H1 (cell line): ENCODE data around the gene RAD51B. TPM values are rescaled to one million over a fixed set of nuclear protein-coding genes. Genes with fewer than 3 reads are reported as not detected.

Experiments used
- CTCF ChIA-PET: fragments of 300-600 bp; sonication (Branson Sonifier 250); formaldehyde crosslinking; loops from one replicate; lab custom pipeline; 2021; ENCODE audit not compliant: partially characterized antibody; lab: Charles Lee
- POLR2A ChIA-PET: fragments of 300-600 bp; sonication (Branson Sonifier 250); formaldehyde crosslinking; loops from one replicate; lab custom pipeline; 2021; ENCODE audit warnings: inconsistent platforms; ENCODE audit not compliant: partially characterized antibody; lab: Charles Lee
- DNase-seq, 2 experiments: peaks; one replicate each; pipeline versions ENCODE4 v3.0.0 to v3.0.0-alpha.2; 2010 to 2022; ENCODE audit warnings: low spot score in 2 of 2, low read depth in 1 of 2, mixed read lengths in 1 of 2
- FAIRE-seq: peaks from 2 replicates; lab custom pipeline; 2011; peaks lifted over from hg19 to GRCh38; lab: Jason Lieb, UNC
- H2AFZ ChIP-seq: 2 replicates; pipeline ENCODE4 v1.8.1; 2012; ENCODE audit warnings: low read length, inconsistent platforms
- H2AK5ac ChIP-seq: 2 replicates; pipeline ENCODE4 v1.6.1; 2013; ENCODE audit warnings: low read depth, low read length
- H2BK120ac ChIP-seq: replicated peaks from 2 replicates; pipeline ENCODE3; 2013; ENCODE audit warnings: low read depth, low read length, inconsistent platforms
- H2BK12ac ChIP-seq: 2 replicates; pipeline ENCODE4 v1.6.1; 2013; ENCODE audit warnings: low read depth, low read length
- H2BK15ac ChIP-seq: 2 replicates; pipeline ENCODE4 v1.6.1; 2013; ENCODE audit warnings: low read length
- H2BK20ac ChIP-seq: 2 replicates; pipeline ENCODE4 v1.6.1; 2013; ENCODE audit warnings: low read length
- H2BK5ac ChIP-seq: 2 replicates; pipeline ENCODE4 v1.6.1; 2013; ENCODE audit warnings: low read depth, low read length
- H3K14ac ChIP-seq: 2 replicates; pipeline ENCODE4 v1.6.1; 2013; ENCODE audit warnings: inconsistent platforms; ENCODE audit not compliant: insufficient read length
- H3K18ac ChIP-seq: 2 replicates; pipeline ENCODE4 v1.6.1; 2013; ENCODE audit warnings: low read length; ENCODE audit errors: extremely low read depth
- H3K23ac ChIP-seq: 2 replicates; pipeline ENCODE4 v1.6.1; 2013; ENCODE audit warnings: inconsistent platforms; ENCODE audit not compliant: insufficient read length
- H3K23me2 ChIP-seq: 2 replicates; pipeline ENCODE4 v1.6.1; 2013; ENCODE audit warnings: low read depth, low read length
- H3K27ac ChIP-seq: 2 replicates; pipeline ENCODE4 v1.6.1; 2011; ENCODE audit warnings: low read depth, low read length, inconsistent platforms
- H3K27me3 ChIP-seq, 4 experiments: replicated peaks in 1 of 4; 1 replicate in 1 of 4; 2 replicates in 3 of 4; pipeline versions ENCODE4 v1.6.1 to v1.8.1; 2011 to 2013; ENCODE audit warnings: low read length in 3 of 4, mild to moderate bottlenecking in 3 of 4, inconsistent platforms in 2 of 4, mixed read lengths in 2 of 4, moderate library complexity in 1 of 4; ENCODE audit not compliant: control insufficient read depth in 3 of 4, insufficient read depth in 3 of 4; ENCODE audit errors: extremely low read depth in 1 of 4
- H3K36me3 ChIP-seq, 4 experiments: 2 replicates each; pipeline versions ENCODE4 v1.6.1 to v1.8.1; 2011 to 2013; ENCODE audit warnings: mild to moderate bottlenecking in 4 of 4, low read length in 3 of 4, moderate library complexity in 2 of 4, control low read depth in 1 of 4, inconsistent platforms in 1 of 4; ENCODE audit not compliant: insufficient read depth in 4 of 4, control insufficient read depth in 2 of 4
- H3K4ac ChIP-seq: replicated peaks from 2 replicates; pipeline ENCODE3; 2013; ENCODE audit warnings: low read length, low read depth, mixed read lengths, inconsistent platforms; ENCODE audit not compliant: insufficient read length
- H3K4me1 ChIP-seq, 4 experiments: replicated peaks in 1 of 4; 1 replicate in 1 of 4; 2 replicates in 3 of 4; pipeline versions ENCODE4 v1.6.1 to v1.8.1; 2011 to 2013; ENCODE audit warnings: low read length in 3 of 4, inconsistent platforms in 2 of 4, mixed read lengths in 1 of 4; ENCODE audit not compliant: insufficient read depth in 4 of 4, control insufficient read depth in 3 of 4
- H3K4me2 ChIP-seq, 2 experiments: 2 replicates each; pipeline versions ENCODE4 v1.6.1 to v1.8.1; 2011 to 2013; ENCODE audit warnings: low read depth in 2 of 2, low read length in 2 of 2, control low read depth in 1 of 2, inconsistent platforms in 1 of 2, mild to moderate bottlenecking in 1 of 2; ENCODE audit not compliant: insufficient read depth in 1 of 2
- H3K4me3 ChIP-seq, 4 experiments: fragments of 200-600, 300-600 bp in 1 of 4; sonication (generic), shearing (Covaris generic), sonication (Bioruptor Twin) in 1 of 4; 2 replicates each; pipeline versions ENCODE4 v1.5.1 to v1.8.1; 2011 to 2016; ENCODE audit warnings: low read length in 4 of 4, low read depth in 3 of 4, control low read depth in 2 of 4, inconsistent platforms in 2 of 4, mild to moderate bottlenecking in 2 of 4, mixed read lengths in 1 of 4, moderate library complexity in 1 of 4; ENCODE audit not compliant: insufficient read depth in 2 of 4; ENCODE audit errors: extremely low read depth in 1 of 4
- H3K56ac ChIP-seq: replicated peaks from 2 replicates; pipeline ENCODE3; 2013; ENCODE audit warnings: low read depth, mild to moderate bottlenecking, mixed read lengths, low read length, inconsistent platforms; ENCODE audit not compliant: insufficient read length
- H3K79me1 ChIP-seq: 2 replicates; pipeline ENCODE4 v1.6.1; 2013; ENCODE audit warnings: low read depth, low read length, control low read depth
- H3K79me2 ChIP-seq, 2 experiments: 2 replicates each; pipeline versions ENCODE4 v1.6.1 to v1.8.1; 2012 to 2013; ENCODE audit warnings: low read length in 2 of 2, mild to moderate bottlenecking in 2 of 2, inconsistent platforms in 1 of 2; ENCODE audit not compliant: insufficient read depth in 2 of 2, control insufficient read depth in 1 of 2
- H3K9ac ChIP-seq, 4 experiments: replicated peaks in 1 of 4; 1 replicate in 1 of 4; 2 replicates in 3 of 4; pipeline versions ENCODE4 v1.6.1 to v1.8.1; 2011 to 2013; ENCODE audit warnings: low read depth in 3 of 4, low read length in 3 of 4, control low read depth in 2 of 4, mild to moderate bottlenecking in 2 of 4, moderate library complexity in 2 of 4, inconsistent platforms in 1 of 4; ENCODE audit errors: extremely low read depth in 1 of 4
- H3K9me3 ChIP-seq, 2 experiments: 2 replicates each; pipeline versions ENCODE4 v1.6.1 to v1.8.1; 2012 to 2013; ENCODE audit warnings: mild to moderate bottlenecking in 2 of 2, moderate library complexity in 2 of 2, control low read depth in 1 of 2, inconsistent platforms in 1 of 2, low read depth in 1 of 2, low read length in 1 of 2, mixed read lengths in 1 of 2; ENCODE audit not compliant: insufficient read depth in 2 of 2
- H4K20me1 ChIP-seq, 2 experiments: replicated peaks in 1 of 2; 2 replicates each; pipeline versions ENCODE3 to v1.8.1; 2011 to 2013; ENCODE audit warnings: inconsistent platforms in 2 of 2, low read length in 2 of 2, mild to moderate bottlenecking in 1 of 2; ENCODE audit not compliant: insufficient read depth in 2 of 2, control insufficient read depth in 1 of 2
- H4K5ac ChIP-seq: 2 replicates; pipeline ENCODE4 v1.6.1; 2013; ENCODE audit warnings: low read length, low read depth, mixed read lengths, inconsistent platforms; ENCODE audit not compliant: insufficient read length
- H4K8ac ChIP-seq: 2 replicates; pipeline ENCODE4 v1.8.0; 2013; ENCODE audit warnings: mild to moderate bottlenecking, moderate library complexity, low read length, inconsistent platforms; ENCODE audit not compliant: insufficient read depth; ENCODE audit errors: extremely low read depth
- H4K91ac ChIP-seq: replicated peaks from 2 replicates; pipeline ENCODE3; 2013; ENCODE audit warnings: low read length, mixed read lengths, inconsistent platforms; ENCODE audit not compliant: insufficient read length
- CEBPB ChIP-seq: IDR thresholded peaks from 2 replicates; pipeline ENCODE4 v1.6.1; 2012; ENCODE audit warnings: low read depth, low read length
- GTF2F1 ChIP-seq: IDR thresholded peaks from 2 replicates; pipeline ENCODE4 v1.6.1; 2012; ENCODE audit warnings: low read depth, low read length, improper control_type of control experiment, borderline replicate concordance
- RBBP5 ChIP-seq: IDR thresholded peaks from 2 replicates; pipeline ENCODE4 v1.7.1; 2012; ENCODE audit warnings: low read depth, mild to moderate bottlenecking, inconsistent platforms, low read length, moderate library complexity, borderline replicate concordance
- SIRT6 ChIP-seq: IDR thresholded peaks from one replicate; pipeline ENCODE4 v1.7.1; 2012; ENCODE audit warnings: low read length, inconsistent platforms
- SUZ12 ChIP-seq: fragments of 200-600 bp; sonication (generic); IDR thresholded peaks from 2 replicates; pipeline ENCODE4 v1.6.1; 2012; ENCODE audit warnings: mild to moderate bottlenecking, inconsistent platforms, low read length, moderate library complexity, mixed read lengths
- TAF7 ChIP-seq: optimal IDR thresholded peaks from 2 replicates; pipeline ENCODE3; 2011; ENCODE audit warnings: low read depth, mild to moderate bottlenecking, inconsistent platforms, low read length, moderate library complexity, borderline replicate concordance
- YY1 ChIP-seq: IDR thresholded peaks from 2 replicates; pipeline ENCODE4 v1.6.1; 2011; ENCODE audit warnings: low read depth, mild to moderate bottlenecking, low read length
- WGBS, 2 experiments: shearing (Covaris generic) in 1 of 2; methylation state at CpG; one replicate each; pipeline versions ENCODE4 v1.1.6 to v1.1.7; 2013 to 2015; ENCODE audit warnings: low lambda C conversion rate in 2 of 2, mixed read lengths in 2 of 2, inconsistent platforms in 1 of 2, low coverage in 1 of 2, missing lambda C conversion rate in 1 of 2; ENCODE audit not compliant: insufficient replicate concordance in 2 of 2, insufficient coverage in 1 of 2, insufficient read length in 1 of 2; ENCODE audit errors: extremely low coverage in 1 of 2, missing lambda C conversion rate in 1 of 2; 5-methylcytosine and 5-hydroxymethylcytosine counted together
- polyA plus RNA-seq, 7 experiments: library from polyadenylated mRNA; depleted of rRNA in 3 of 7; stranded (reverse) in 5 of 7; unstranded in 2 of 7; fragments of >200 nt in 5 of 7; fragments of 200-250 nt in 2 of 7; gene quantifications; 1 replicate in 5 of 7; 2 replicates in 1 of 7; 4 replicates in 1 of 7; pipeline versions ENCODE4 v1.2.1 to v1.2.3, GENCODE V29; 2011 to 2013; ENCODE audit warnings: missing spikeins in 2 of 7, mixed read lengths in 2 of 7
- total RNA-seq: library from RNA; stranded (reverse); fragmentation: NEBNext Ultra II Directional; extraction: Animal tissue kit (Norgen Biotek cat#: 25700); gene quantifications from 2 replicates; pipeline ENCODE4 v1.2.1, GENCODE V29; 2021
- TF ChIP-seq, protein P1 (sequence below), 3 experiments: IDR thresholded peaks; 1 replicate in 2 of 3; 2 replicates in 1 of 3; pipeline versions ENCODE4 v1.5.1 to v1.6.1; 2011; ENCODE audit warnings: low read length in 3 of 3, mild to moderate bottlenecking in 3 of 3, inconsistent platforms in 2 of 3, low read depth in 1 of 3, moderate library complexity in 1 of 3; ENCODE audit not compliant: insufficient read depth in 1 of 3; ENCODE audit errors: control extremely low read depth in 1 of 3

RAD51B gene
- total and polyA plus RNA-seq, 2 of the 8 experiments (the other 6 are each of a cell fraction or from before 2014, with no cell fraction given): 3.9 to 14.9 TPM

GRCh38 chr14:67886191-67886590 lies 66.6 kb downstream of the RAD51B start:
- Histone ChIP-seq H3K4me3 (no peak overlapping the region), H3K9me3 (no peaks in the 10 kb centered on the region), H3K27ac (no peak overlapping the region), H3K79me2 (no peaks in the 10 kb centered on the region), H3K4me1 (no peaks in the 10 kb centered on the region), H3K14ac (no peak overlapping the region), H4K20me1 (no peaks in the 10 kb centered on the region), H3K27me3 (no peaks in the 10 kb centered on the region), H3K36me3 (no peaks in the 10 kb centered on the region), H4K5ac (no peak overlapping the region), H2BK20ac (no peak overlapping the region), H3K23me2 (no peaks in the 10 kb centered on the region), H3K23ac (no peak overlapping the region), H4K91ac (no peak overlapping the region), H3K56ac (no peak overlapping the region), H2AFZ (no peak overlapping the region), H3K79me1 (no peaks in the 10 kb centered on the region), H3K18ac (no peak overlapping the region), H3K9ac (no peak overlapping the region), H2BK5ac (no peak overlapping the region), H3K4ac (no peak overlapping the region), H2AK5ac (no peak overlapping the region), H3K4me2 (no peak overlapping the region), H2BK12ac (no peak overlapping the region), H2BK120ac (no peak overlapping the region), H2BK15ac (no peak overlapping the region), H4K8ac (no peak overlapping the region)
- ChIA-PET CTCF (interaction anchor here (0.9 to 1.2 kb wide), 2 partner anchors 8 to 16 kb away, joined by 3 to 4 read pairs; no protein-coding TSS in a partner anchor), POLR2A (no interaction called here)
- 90% methylated on average over 2 of the region's 2 CpGs; no CpG with 5 or more reads in 1 of the 2 experiments for WGBS, 2 experiments
- DNase-seq (no peak), FAIRE-seq (no peak)
- TF ChIP-seq CEBPB: no peak
- no peak for TF ChIP-seq SIRT6
- no peak for TF ChIP-seq YY1
- TF ChIP-seq GTF2F1: no peak
- TF ChIP-seq, protein P1, sequence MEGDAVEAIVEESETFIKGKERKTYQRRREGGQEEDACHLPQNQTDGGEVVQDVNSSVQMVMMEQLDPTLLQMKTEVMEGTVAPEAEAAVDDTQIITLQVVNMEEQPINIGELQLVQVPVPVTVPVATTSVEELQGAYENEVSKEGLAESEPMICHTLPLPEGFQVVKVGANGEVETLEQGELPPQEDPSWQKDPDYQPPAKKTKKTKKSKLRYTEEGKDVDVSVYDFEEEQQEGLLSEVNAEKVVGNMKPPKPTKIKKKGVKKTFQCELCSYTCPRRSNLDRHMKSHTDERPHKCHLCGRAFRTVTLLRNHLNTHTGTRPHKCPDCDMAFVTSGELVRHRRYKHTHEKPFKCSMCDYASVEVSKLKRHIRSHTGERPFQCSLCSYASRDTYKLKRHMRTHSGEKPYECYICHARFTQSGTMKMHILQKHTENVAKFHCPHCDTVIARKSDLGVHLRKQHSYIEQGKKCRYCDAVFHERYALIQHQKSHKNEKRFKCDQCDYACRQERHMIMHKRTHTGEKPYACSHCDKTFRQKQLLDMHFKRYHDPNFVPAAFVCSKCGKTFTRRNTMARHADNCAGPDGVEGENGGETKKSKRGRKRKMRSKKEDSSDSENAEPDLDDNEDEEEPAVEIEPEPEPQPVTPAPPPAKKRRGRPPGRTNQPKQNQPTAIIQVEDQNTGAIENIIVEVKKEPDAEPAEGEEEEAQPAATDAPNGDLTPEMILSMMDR (IDR thresholded peaks at IDR 0.05; ENCODE audit: control extremely low read depth in 1 of 3, insufficient read depth in 1 of 3, low read depth in 1 of 3, low read length in 3 of 3): no peak
- no peak for TF ChIP-seq SUZ12
- no peak for TF ChIP-seq TAF7
- TF ChIP-seq RBBP5: no peak
